B cell (primary cell): Measurements from ENCODE around the gene ZNF324.
"Not testable (repeated sequence)": the region's sequence is repeated elsewhere in the genome, so short reads cannot be mapped to it uniquely, and the experiment has no call there.

Experiments
- EZH2 ChIP-seq: IDR thresholded peaks from 2 replicates; pipeline ENCODE4 v1.6.1; 2012; ENCODE audit warnings: borderline replicate concordance, low read depth, mild to moderate bottlenecking, moderate library complexity, low read length; ENCODE audit not compliant: insufficient read depth, poor library complexity, severe bottlenecking
- TF ChIP-seq, protein P1 (sequence below): fragments of 200-600 bp; IDR thresholded peaks from one replicate; pipeline ENCODE4 v1.8.0; 2022; ENCODE audit warnings: antibody characterized with exemption, mild to moderate bottlenecking

DNA sequence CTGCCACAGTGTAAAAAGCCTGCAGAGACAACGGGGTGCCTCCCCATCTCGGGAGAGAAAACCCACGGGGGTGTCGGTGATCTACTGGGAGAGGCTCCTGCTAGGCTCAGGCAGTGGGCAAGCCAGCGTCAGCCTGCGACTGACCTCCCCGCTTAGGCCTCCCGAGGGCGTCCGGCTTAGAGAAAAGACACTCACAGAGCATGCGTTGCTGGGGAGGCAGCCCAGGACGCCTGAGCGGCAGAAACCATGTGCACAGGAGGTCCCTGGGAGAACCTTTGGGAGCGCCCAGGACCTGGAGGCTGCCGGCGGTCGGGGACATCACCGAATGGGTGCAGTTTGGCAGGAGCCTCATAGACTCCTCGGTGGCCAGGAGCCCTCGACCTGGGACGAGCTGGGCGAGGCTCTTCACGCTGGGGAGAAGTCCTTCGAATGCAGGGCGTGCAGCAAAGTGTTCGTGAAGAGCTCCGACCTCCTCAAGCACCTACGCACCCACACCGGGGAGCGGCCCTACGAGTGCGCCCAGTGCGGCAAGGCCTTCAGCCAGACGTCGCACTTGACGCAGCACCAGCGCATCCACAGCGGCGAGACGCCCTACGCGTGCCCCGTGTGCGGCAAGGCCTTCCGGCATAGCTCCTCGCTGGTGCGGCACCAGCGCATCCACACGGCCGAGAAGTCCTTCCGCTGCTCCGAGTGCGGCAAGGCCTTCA is 4.1 kb downstream of the ZNF324 start:
- TF ChIP-seq, protein P1, sequence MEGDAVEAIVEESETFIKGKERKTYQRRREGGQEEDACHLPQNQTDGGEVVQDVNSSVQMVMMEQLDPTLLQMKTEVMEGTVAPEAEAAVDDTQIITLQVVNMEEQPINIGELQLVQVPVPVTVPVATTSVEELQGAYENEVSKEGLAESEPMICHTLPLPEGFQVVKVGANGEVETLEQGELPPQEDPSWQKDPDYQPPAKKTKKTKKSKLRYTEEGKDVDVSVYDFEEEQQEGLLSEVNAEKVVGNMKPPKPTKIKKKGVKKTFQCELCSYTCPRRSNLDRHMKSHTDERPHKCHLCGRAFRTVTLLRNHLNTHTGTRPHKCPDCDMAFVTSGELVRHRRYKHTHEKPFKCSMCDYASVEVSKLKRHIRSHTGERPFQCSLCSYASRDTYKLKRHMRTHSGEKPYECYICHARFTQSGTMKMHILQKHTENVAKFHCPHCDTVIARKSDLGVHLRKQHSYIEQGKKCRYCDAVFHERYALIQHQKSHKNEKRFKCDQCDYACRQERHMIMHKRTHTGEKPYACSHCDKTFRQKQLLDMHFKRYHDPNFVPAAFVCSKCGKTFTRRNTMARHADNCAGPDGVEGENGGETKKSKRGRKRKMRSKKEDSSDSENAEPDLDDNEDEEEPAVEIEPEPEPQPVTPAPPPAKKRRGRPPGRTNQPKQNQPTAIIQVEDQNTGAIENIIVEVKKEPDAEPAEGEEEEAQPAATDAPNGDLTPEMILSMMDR: not testable (repeated sequence)
- TF ChIP-seq EZH2: not testable (repeated sequence)
